22Rv1 (cell line): ENCODE measurements around the gene LAMC1.
A peak's percentile ranks its signal among the peaks of the same experiment; 100 is the strongest.

Experiments
- H3K27ac ChIP-seq: fragments of 450-650 bp; 2 replicates; pipeline ENCODE4 v1.5.1; 2017
- CTCF ChIP-seq: fragments of 450-650 bp; IDR thresholded peaks from 2 replicates; pipeline ENCODE4 v1.5.1; 2017; ENCODE audit warnings: mild to moderate bottlenecking
- ZFX ChIP-seq: fragments of 450-650 bp; IDR thresholded peaks from 2 replicates; pipeline ENCODE4 v1.6.1; 2017; ENCODE audit warnings: antibody characterized with exemption, borderline replicate concordance

The LAMC1 gene

GRCh38 chr1:183180218-183180617 is 157.0 kb downstream of the LAMC1 start:
- TF ChIP-seq ZFX: no peak
- no peak for TF ChIP-seq CTCF
- no peak overlapping the region for H3K27ac ChIP-seq

- no peak overlapping the region for H3K27ac ChIP-seq
- TF ChIP-seq CTCF: no peak
- TF ChIP-seq ZFX: no peak
These were observed 157.4 kb downstream of the LAMC1 start for GRCh38 chr1:183180634-183181056.

- TF ChIP-seq ZFX (no peak), CTCF (peak; percentile 74)
- no peak within 1 kb of the TSS for H3K27ac ChIP-seq
These were observed 162.8 kb downstream of the LAMC1 start, which contains the start of gene LAMC2 for GRCh38 chr1:183185941-183186490. LAMC2 (plus strand) TSS chr1:183186264; CDS start chr1:183186353, 89 bp downstream.

- no peak for TF ChIP-seq CTCF
- no peak for TF ChIP-seq ZFX
- no peak overlapping the region for H3K27ac ChIP-seq
These were observed 163.6 kb downstream of the LAMC1 start for GRCh38 chr1:183186841-183187240.

GRCh38 chr1:183188240-183188639 is 165.0 kb downstream of the LAMC1 start:
- H3K27ac ChIP-seq: no peak overlapping the region
- no peak for TF ChIP-seq ZFX
- no peak for TF ChIP-seq CTCF

- H3K27ac ChIP-seq: no peak overlapping the region
- no peak for TF ChIP-seq CTCF
- TF ChIP-seq ZFX: no peak
These were observed 168.6 kb downstream of the LAMC1 start for GRCh38 chr1:183191833-183192232.

GRCh38 chr1:183193963-183194525 is 170.8 kb downstream of the LAMC1 start:
- TF ChIP-seq CTCF: no peak
- H3K27ac ChIP-seq: no peak overlapping the region
